GM19372 (cell line): Measurements from ENCODE around the gene PRODH2.

Source experiments
- ATAC-seq: cut with Tn5 transposase; IDR thresholded peaks from one replicate; pipeline ENCODE4 v1.9.1; 2021; ENCODE audit warnings: mild to moderate bottlenecking, low read depth, moderate library complexity; ENCODE audit not compliant: unreplicated experiment

PRODH2 gene, protein sequence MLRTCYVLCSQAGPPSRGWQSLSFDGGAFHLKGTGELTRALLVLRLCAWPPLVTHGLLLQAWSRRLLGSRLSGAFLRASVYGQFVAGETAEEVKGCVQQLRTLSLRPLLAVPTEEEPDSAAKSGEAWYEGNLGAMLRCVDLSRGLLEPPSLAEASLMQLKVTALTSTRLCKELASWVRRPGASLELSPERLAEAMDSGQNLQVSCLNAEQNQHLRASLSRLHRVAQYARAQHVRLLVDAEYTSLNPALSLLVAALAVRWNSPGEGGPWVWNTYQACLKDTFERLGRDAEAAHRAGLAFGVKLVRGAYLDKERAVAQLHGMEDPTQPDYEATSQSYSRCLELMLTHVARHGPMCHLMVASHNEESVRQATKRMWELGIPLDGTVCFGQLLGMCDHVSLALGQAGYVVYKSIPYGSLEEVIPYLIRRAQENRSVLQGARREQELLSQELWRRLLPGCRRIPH

DNA sequence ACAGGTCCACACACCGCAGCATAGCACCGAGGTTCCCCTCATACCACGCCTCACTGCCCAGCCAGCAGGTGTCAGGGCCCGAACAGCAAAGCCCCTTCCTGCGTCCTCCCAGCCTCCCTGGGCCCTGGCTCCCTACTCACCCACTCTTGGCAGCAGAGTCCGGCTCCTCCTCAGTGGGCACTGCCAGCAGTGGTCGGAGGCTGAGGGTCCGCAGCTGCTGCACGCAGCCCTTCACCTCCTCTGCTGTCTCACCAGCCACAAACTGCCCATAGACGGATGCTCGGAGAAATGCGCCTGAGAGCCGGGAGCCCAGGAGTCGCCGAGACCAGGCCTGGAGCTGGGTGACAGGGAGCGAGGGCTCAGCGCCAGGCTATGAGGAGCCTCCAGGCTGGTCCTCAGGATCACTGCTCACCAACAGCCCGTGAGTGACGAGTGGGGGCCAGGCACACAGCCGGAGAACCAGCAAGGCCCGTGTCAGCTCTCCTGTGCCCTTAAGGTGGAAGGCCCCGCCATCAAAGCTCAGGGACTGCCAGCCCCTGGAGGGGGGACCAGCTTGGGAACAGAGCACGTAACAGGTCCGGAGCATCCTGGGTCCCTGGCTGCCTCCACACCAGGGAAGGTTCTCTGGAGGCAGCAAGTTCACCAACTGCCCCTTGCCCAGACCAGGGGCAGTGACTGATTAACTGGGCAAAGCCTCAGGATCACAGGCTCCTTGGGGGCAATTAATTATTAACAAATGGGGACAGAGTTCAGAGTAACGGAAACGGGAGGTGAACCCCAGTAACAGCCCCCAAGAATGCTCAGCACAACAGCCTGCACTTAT, at the start of gene PRODH2:
Gene PRODH2 (minus strand): TSS at position 626 of the 823 bp plus-strand sequence. CDS start 40 bp downstream, at position 586.
- no peak for ATAC-seq

DNA sequence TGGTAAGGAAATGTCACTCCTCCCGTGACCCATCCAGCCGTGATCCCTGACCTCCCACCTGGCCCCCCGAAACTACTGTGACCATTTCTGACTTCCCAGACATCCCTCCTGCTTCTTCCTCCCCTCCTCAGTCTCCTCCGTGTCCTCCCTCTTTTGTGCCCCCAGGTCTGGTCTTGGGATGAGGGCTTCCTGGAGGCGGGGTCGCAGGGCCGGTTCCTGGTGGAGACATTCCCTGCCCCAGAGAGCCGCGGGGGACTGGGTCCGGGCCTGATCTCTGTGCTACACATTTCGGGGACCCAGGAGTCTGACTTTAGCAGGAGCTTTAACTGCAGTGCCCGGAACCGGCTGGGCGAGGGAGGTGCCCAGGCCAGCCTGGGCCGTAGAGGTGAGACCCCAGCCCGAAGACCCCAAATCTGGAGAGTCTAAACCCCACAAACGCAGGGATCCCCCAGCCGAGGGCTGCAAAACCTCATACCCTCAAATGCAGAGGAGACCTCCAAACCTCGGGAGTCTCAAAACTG, 49.1 kb upstream of the PRODH2 start:
- ATAC-seq: no peak

DNA sequence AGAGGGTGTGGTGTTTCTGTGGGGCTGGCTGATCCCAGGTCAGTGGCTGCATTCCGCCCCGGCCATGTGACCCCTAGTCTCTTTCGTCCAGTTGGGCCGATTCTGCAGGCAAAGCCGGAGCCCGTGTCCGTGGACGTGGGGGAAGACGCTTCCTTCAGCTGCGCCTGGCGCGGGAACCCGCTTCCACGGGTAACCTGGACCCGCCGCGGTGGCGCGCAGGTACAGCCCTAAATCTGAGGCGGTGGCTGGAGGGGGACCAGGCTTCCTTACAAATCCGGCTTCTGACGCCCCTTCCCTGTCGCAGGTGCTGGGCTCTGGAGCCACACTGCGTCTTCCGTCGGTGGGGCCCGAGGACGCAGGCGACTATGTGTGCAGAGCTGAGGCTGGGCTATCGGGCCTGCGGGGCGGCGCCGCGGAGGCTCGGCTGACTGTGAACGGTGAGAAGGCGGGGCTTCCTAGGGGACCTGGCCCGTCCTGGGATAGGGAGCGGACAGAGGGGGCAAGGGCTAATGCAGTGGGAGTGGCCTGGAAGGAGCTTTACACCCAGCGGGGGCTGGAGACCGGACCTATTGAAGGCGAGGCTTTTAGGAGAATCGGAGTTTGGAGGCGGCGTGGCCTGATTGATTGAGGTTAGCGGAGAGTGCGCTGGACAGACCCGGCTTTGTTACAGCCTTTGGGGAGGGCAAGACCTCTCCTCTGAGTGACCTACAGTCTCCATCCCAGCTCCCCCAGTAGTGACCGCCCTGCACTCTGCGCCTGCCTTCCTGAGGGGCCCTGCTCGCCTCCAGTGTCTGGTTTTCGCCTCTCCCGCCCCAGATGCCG, 48.4 kb upstream of the PRODH2 start:
- ATAC-seq: no peak

DNA sequence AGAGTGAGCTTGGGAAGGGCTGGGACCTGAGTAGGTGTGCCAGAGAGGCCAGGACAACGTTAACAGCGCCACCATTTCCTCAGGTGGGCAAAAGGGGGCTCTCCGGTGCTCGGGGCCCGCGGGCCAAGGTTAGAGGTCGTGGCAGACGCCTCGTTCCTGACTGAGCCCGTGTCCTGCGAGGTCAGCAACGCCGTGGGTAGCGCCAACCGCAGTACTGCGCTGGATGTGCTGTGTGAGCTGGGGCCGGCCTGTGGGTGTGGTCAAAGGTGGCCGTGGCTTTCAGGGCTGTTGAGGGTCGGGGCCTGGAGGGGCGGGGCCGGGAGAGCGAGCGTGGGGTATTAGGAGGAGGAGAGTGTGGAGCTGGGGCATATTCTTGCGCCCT, 47.8 kb upstream of the PRODH2 start:
- ATAC-seq: no peak

DNA sequence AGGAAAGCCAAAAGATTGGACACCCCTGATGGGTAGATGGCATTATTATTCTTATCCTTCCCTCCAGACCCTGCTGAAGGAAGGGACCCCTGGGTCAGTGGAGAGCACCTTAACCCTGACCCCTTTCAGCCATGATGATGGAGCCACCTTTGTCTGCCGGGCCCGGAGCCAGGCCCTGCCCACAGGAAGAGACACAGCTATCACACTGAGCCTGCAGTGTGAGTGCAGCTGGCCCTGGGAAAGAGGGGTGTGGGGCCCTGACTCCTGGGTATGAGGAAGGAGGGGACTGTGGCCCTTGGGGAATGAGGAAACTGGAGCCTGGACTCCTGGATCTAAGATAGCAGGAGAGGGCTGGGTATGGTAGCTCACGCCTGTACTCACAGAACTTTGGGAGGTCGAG, 46.8 kb upstream of the PRODH2 start:
- no peak for ATAC-seq

DNA sequence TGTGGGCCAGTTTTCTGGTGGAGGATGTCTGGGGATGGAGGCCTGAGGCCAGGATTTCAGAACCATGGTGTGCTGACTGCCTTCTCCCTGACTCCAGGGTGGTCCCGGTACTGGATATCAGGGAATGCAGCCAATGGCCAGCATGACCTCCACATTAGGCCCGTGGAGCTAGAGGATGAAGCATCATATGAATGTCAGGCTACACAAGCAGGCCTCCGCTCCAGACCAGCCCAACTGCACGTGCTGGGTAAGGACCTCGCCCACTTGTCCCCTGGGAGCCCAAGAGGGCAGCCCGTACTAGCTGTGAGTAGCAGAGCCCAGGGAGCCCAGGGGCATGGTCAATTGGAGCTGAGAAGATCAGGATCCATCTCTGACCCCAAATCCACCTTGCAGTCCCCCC, 45.7 kb upstream of the PRODH2 start:
- no peak for ATAC-seq

DNA sequence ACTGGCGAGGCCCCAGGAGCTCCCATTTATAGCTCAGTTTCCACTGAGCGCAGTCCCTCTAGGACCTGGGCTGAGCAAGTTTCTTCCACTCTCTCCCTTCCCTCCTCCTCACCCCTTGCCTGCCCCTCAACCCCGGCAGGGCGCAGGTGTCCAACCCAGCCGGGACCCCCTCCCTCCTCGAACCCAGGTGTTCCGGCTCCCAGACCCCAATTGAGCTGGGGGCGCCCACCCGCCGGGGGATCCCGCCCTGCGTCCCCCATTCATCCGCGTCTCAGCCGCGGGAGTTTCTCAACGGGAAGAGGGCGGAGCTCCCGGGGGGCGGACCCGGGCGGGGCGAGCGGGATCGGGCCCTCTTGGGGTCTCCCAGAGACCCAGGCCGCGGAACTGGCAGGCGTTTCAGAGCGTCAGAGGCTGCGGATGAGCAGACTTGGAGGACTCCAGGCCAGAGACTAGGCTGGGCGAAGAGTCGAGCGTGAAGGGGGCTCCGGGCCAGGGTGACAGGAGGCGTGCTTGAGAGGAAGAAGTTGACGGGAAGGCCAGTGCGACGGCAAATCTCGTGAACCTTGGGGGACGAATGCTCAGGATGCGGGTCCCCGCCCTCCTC, 44.0 kb upstream of the PRODH2 start, which contains the start of gene KIRREL2:
Gene KIRREL2 (plus strand): TSS at position 366 of the 604 bp plus-strand sequence. CDS start 209 bp downstream, at position 575.
- ATAC-seq: no peak

DNA sequence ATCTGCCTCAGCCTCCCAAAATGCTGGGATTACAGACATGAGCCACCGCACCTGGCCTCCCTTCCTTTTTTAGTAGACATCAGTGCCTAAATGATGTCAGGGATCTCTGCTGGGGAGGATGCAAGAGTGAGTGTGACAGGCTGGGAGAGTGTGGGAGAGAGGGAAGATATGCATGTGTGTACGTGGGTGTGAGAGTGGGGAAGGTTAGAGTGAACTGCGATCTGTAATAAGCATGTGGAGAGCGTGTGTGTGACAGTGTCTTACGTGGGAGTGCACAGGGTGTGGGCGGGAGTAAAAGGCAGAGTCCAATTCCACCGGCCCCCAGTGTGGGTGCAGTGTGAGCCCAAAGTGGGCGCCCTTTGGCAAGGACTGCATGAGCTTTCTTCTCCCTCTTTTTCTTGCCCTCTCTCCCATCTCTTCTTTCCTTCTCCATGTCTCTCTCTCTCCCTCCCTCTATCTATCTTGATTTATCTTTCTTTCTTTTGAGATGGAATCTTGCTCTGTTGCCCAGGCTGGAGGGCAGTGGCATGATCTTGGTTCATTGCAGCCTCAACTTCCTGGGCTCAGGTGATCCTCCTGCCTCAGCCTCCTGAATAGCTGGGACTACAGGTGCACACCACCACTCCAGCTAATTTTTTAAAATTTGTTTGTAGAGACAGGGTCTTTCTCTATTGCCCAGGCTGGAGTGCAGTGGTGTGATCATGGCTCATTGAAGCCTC, 40.6 kb upstream of the PRODH2 start:
- ATAC-seq: no peak

DNA sequence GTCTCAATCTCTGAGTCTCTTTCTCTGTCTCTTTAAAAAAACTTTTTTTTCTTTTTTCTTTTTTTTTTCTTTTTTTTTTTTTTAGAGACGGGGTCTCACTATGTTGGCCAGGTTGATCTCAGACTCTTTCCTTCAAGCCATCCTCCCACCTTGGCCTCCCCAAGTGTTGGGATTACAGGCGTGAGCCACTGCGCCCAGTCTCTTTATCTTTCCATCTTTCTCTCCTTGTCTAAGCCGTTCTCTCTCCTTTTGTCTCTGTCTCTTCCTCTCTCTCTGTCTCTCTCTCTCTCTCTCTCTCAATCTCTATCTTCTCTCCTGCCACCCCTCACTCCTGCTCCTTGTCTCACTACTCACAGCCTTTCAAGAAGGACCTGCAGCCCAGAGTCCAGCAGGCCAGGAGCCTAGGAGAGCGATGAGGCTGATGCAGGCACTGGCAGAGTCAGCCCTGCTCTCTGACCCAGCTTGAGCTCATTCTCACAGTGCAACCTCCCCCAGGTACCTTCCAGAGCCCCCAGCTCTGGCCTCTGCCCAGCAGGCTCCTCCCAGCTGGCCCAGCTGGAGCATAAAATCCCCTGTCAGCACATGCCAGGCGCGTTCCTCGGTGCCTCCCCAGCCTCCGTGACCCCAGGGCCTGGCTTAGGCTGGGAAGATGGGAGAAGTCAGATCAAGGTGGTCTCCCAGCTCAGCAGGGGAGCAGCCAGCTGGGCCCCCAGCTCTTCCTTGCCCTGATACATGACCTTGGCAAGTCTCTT, 39.6 kb upstream of the PRODH2 start, which contains the start of gene NPHS1:
Gene NPHS1 (minus strand): TSS at position 476 of the 752 bp plus-strand sequence. CDS start 667 bp downstream, outside the sequence.
- ATAC-seq: no peak

DNA sequence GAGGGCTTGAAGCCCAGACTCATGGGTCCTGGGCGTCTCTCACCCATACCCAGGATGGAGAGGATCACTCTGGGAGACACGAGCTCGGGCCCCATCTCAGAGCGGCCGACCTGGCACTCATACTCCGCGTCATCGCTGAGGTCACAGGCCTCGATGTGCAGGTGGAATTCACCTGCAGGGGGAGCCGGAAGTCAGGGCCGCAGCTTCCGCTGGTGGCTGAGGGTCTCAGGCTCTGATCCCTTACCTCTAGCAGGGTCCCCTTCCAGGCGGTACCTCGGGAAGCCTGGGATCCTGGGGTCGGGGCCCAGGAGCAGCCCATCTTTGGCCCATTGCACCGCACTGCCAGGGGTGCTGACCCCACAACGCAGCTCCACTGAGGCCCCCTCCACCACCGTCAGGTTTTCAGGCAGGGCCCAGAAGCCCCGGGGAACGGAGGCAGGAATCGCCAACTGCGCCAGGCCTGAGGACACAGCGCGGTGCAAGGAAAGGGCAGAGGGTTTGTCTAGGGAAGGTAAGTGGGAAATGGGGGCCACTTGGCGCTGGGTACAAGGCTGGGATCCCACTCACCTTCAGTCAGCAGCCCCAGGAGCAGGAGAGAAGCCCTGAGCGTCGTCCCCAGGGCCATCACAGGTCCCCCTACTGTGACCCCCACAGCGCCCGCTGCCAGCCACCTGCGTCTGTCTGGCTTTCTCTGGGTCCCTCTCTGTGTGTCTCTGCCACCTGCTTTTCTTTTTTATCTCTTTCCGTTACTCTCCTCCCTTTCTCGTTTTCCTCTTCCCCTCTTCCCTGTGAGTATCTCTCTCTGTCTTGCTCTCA, 38.8 kb upstream of the PRODH2 start:
- ATAC-seq: no peak

DNA sequence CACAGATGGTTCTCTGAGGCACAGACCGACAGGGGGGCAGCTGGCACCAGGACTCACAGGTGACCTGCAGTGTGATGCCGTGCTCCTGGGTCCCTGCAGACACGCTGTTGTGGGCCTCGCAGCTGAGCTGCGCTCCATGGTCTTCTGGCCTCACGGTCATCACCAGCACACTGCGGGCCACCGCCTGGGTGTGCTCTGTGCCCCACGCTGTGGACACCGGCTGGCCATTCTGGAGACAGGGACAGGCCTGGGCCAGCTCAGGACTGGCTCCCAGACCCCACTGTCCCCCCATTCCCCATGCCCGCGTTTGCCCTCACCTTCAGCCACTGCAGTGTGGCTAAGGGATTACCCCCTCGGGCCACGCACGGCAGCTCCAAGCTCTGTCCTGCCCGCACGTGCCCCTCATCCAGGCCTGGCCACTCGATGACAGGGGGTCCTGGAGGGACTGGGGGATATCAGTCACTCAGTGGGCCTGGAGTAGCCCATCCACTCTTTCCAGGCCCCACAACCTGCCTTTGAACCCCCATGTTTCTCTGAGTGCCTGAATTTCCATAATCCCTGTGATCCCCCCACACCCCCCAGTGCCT, 36.4 kb upstream of the PRODH2 start:
- no peak for ATAC-seq

DNA sequence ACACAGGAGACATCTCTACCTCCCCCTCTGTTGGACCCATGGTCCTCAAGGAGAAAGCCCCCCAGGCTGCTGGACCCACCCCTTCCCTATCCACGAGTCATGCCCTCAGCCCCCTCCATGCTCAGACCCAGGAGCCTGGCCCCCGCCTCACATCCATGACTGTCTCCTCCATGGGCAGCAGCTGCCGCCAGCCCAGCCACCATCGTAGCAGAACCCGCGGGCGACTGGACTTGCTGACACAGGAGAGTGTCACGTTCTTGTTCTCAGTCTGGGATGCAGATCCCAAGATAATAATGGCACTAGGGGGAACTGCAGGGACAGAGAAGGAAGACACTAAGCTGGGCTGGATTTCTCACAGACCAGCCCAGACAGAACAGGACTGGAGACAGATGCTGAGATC, 35.8 kb upstream of the PRODH2 start:
- ATAC-seq: no peak

DNA sequence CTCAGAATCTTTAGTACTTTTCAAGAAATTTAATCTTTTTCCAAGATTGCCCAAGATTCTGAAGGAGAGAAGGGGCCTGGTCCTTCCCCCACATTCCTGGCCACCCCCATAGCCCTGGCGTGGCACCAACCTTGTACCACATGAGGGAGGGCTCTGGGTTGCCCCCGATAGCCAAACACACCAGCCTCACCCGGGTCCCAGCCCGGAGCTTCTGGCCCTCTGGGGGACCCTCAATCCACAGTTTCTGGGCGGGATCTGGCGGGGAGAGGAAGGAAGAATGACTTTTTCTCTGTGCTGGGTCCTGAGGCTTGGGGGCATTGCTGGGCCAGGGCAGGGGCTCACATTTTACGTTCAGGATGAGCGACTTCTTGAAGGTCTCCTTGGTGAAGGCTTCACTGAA, 35.3 kb upstream of the PRODH2 start:
- no peak for ATAC-seq

DNA sequence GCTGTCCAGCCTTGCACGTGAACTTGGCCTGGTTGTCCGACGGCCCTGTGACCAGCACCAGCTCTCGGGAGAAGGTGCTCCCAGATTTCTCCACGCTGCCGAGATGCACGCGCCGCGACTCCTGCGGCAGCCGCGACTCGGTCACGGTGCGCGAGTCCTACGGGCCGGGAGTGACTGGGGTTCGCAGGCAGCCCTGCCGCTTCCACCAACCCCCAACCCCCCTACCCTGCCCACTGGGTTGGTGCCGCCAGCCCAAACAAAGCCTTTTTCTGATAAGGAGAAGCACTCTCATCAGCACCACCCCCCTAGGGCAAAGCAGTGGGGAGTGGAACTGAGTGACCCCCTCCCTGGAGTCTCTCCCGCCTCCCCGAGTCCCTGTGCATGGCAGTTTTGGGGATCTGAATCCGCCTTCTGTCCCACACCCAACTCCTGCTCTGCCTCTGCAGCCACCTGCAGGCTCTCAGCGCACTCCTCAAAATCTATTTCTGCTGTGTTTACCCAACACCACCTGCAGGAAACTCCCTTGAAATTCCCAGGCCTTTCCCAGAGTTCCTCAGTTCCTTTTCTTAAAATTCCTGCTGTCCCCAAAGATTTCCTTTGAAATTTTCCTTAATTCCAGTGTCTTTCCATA, 33.5 kb upstream of the PRODH2 start:
- no peak for ATAC-seq

DNA sequence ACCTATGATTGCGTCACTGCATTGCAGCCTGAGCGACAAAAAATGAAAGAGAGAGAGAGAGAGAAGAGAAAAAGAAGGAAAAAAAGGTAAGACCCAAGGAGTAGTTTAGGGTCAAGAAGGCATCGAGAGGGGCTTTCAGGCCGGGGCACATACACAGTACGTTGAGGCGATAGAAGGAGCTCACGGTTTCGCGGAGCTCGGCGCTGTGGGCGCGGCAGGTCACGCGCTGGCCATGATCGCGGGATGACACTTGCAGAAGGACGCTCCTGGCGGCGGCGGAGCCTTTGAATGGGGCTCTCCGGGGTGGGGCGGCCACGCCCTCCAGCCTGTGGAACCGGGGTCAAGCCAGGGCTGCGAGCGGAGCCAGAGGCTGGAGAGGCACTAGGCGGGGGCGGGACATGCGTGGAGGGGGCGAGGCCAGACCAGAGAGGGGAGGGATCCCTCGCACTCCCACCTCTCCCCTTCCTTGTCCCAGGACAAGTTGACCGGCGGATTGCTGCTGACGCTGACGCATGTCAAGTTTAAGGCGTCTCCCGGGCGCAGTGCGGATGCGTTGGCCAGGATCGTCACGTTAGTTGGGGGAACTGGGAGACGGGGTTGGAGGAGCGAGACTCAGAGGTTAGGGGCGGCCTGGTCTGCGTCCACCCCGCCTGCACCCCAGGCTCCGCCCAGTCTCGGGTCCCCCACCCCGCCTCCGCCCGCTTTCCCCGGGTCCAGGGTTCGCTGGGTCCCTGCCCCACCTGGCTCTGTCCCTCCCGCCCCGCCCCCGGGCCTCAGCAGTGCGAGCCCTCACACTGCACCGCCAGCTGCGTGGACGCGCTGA, 32.8 kb upstream of the PRODH2 start:
- ATAC-seq: no peak
